Left lung (tissue), 10 donors: ENCODE results near the gene MYH3. TPM values are rescaled to one million over a fixed set of nuclear protein-coding genes. Genes with fewer than 3 reads are reported as not detected.

Experiments used
- ATAC-seq: fragments of 200-7000 bp; cut with Tn5 transposase; one replicate; pipeline ENCODE4 v1.9.1; 2020; ENCODE audit warnings: moderate library complexity
- DNase-seq, 4 donors: peaks; one replicate each; pipeline ENCODE4 v3.0.0-alpha.2; 2013 to 2020
- H3K27ac ChIP-seq, 2 donors: fragments of 200-600 bp; sonication (generic) in 1 of 2; one replicate each; pipeline versions ENCODE4 v1.5.0 to v1.8.0; 2020 to 2021
- H3K27me3 ChIP-seq, 2 donors: fragments of 200-600 bp; sonication (generic) in 1 of 2; one replicate each; pipeline versions ENCODE4 v1.5.0 to v1.8.0; 2020 to 2021
- H3K36me3 ChIP-seq, 2 donors: fragments of 200-600 bp; sonication (generic) in 1 of 2; one replicate each; pipeline versions ENCODE4 v1.5.0 to v1.8.0; 2020 to 2021
- H3K4me1 ChIP-seq, 2 donors: fragments of 200-600 bp; one replicate each; pipeline ENCODE4 v1.8.0; 2021
- H3K4me3 ChIP-seq, 2 donors: fragments of 200-600 bp; sonication (generic) in 1 of 2; one replicate each; pipeline versions ENCODE4 v1.5.0 to v1.8.0; 2020 to 2021; ENCODE audit warnings: mild to moderate bottlenecking in 1 of 2
- H3K9me3 ChIP-seq, 2 donors: fragments of 200-600 bp; sonication (generic) in 1 of 2; one replicate each; pipeline versions ENCODE4 v1.5.0 to v1.8.0; 2020 to 2021
- intact Hi-C, 2 donors: fragments of 100-400 bp; cut with DNase I; formaldehyde crosslinking; loops; one replicate each; pipeline versions ENCODE4 v1.11.2 to v1.14.2; 2022
- polyA plus RNA-seq, 6 donors: library from polyadenylated mRNA; unstranded; fragments of 120-200 nt; gene quantifications; one replicate each; pipeline ENCODE4 v1.2.1, GENCODE V29; 2013; ENCODE audit not compliant: insufficient read length in 6 of 6
- total RNA-seq, 2 donors: library from RNA; stranded (reverse); fragmentation: NEBNext Ultra II Directional; extraction: Animal tissue kit (Norgen Biotek cat#: 25700); gene quantifications; one replicate each; pipeline ENCODE4 v1.2.1, GENCODE V29; 2021
- TF ChIP-seq, protein P1 (sequence below), 2 donors: fragments of 200-600 bp; sonication (generic) in 1 of 2; IDR thresholded peaks; one replicate each; pipeline versions ENCODE4 v1.5.0 to v1.8.0; 2021; ENCODE audit warnings: antibody characterized with exemption in 2 of 2
- donor health status: DM: no; HTN: yes; CAD: no.
- donor health status: DM: no; HTN: no; CAD: no.

The MYH3 gene
- total and polyA plus RNA-seq, 8 donors: 1.5 to 7.1 (median 4.1) TPM

DNA sequence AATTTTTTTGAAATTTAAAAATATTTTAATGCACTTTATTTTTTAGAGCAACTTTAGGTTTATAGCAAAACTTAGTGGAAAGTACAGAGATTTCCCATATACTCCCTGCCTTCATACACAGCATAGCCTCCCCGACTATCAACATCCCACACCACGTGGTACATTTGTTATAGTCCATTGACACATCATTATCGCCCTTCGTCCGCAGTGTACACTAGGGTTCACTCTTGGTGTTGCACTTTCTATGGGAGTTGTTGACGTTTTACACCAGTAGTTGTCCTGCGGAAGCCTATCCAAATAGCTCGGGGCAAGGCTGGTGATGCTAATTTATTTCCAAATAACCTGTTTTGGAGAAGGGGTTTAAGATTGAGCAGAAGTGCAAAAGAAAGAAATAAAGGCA, 52.6 kb downstream of the MYH3 start:
- peaks cover 0 to 11% of the 10 kb centered on the region in 2 donors for H3K27me3 ChIP-seq
- DNase-seq (no peak), ATAC-seq (no peak)
- intact Hi-C loops: no loop called here
- H3K36me3 ChIP-seq: no peaks in the 10 kb centered on the region
- TF ChIP-seq, protein P1, sequence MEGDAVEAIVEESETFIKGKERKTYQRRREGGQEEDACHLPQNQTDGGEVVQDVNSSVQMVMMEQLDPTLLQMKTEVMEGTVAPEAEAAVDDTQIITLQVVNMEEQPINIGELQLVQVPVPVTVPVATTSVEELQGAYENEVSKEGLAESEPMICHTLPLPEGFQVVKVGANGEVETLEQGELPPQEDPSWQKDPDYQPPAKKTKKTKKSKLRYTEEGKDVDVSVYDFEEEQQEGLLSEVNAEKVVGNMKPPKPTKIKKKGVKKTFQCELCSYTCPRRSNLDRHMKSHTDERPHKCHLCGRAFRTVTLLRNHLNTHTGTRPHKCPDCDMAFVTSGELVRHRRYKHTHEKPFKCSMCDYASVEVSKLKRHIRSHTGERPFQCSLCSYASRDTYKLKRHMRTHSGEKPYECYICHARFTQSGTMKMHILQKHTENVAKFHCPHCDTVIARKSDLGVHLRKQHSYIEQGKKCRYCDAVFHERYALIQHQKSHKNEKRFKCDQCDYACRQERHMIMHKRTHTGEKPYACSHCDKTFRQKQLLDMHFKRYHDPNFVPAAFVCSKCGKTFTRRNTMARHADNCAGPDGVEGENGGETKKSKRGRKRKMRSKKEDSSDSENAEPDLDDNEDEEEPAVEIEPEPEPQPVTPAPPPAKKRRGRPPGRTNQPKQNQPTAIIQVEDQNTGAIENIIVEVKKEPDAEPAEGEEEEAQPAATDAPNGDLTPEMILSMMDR (IDR thresholded peaks at IDR 0.05): no peak
- no peak overlapping the region for H3K4me3 ChIP-seq
- no peaks in the 10 kb centered on the region for H3K9me3 ChIP-seq
- H3K27ac ChIP-seq: no peak overlapping the region
- no peaks in the 10 kb centered on the region for H3K4me1 ChIP-seq

DNA sequence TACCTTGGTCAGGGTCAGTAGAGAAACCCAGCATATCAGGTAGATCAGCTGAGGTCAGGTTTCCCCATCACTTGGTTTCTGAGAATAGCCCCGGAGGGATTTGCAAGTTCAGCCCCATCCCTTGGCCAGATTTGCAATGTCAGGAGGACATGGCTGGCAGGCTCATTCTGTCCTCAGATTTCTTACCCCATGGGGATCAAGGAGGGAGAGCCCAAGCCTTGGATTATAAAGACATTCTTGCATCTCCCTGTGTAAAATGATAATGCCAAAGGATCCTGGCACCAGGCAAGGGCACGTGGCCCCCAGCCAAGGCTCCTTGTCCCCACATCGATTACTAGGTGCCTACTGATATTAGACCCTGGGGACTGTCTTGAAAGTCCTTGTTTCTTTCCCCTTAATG, 53.2 kb downstream of the MYH3 start:
- DNase-seq (no peak), ATAC-seq (no peak)
- H3K4me1 ChIP-seq: no peaks in the 10 kb centered on the region
- H3K36me3 ChIP-seq: no peaks in the 10 kb centered on the region
- intact Hi-C loops: no loop called here
- H3K4me3 ChIP-seq: no peak overlapping the region
- no peak overlapping the region for H3K27ac ChIP-seq
- TF ChIP-seq, protein P1 (IDR thresholded peaks at IDR 0.05): no peak
- peaks cover 0 to 17% of the 10 kb centered on the region in 2 donors for H3K27me3 ChIP-seq
- no peaks in the 10 kb centered on the region for H3K9me3 ChIP-seq

DNA sequence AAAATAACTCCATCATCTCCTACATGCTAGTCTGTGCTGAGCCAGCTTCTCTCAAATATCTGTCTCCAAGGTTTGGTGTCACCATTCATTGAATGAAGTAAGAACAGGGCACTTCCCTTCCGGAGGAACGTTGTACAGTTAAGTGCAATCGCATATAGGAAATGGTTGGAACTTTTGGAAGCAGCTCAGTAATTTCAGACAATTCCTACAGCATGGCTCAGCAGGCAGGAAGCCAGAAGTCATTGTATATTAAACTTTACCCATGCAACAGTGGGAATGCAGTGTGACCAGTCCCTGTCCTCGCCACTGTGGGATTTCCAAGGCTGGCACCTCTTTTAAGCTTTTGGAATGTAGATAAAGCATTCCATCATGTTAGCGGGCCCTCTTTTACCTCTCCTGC, 56.5 kb downstream of the MYH3 start:
- H3K4me3 ChIP-seq: no peak overlapping the region
- no peak overlapping the region for H3K27ac ChIP-seq
- TF ChIP-seq, protein P1 (IDR thresholded peaks at IDR 0.05): no peak
- intact Hi-C loops: no loop called here
- H3K36me3 ChIP-seq: no peaks in the 10 kb centered on the region
- H3K4me1 ChIP-seq: no peaks in the 10 kb centered on the region
- peaks cover 0 to 27% of the 10 kb centered on the region in 2 donors for H3K27me3 ChIP-seq
- DNase-seq: peak in 2 of 4 donors; percentile 9 to 14
- no peak for ATAC-seq
- H3K9me3 ChIP-seq: no peaks in the 10 kb centered on the region

DNA sequence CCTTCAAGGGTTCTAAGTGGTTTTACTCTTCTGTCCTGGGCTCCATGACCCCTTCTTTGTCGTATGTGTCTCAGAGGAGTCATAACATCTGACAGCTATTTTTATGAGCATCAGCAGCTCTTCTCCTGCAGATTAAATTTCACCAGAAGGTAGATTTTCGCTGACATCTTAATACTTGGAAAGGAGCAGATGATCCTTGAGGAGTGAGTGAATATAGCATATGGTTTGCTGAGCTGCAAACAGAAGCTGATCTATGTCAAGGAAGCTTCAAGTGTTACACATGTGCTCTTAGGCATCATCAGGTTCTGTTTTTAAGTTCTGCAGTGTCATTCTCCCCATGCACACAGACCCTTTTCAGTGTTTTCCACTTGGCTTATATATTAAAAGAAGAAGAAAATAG, 58.5 kb downstream of the MYH3 start:
- ATAC-seq: no peak
- H3K4me3 ChIP-seq: no peak overlapping the region
- no peaks in the 10 kb centered on the region for H3K9me3 ChIP-seq

DNA sequence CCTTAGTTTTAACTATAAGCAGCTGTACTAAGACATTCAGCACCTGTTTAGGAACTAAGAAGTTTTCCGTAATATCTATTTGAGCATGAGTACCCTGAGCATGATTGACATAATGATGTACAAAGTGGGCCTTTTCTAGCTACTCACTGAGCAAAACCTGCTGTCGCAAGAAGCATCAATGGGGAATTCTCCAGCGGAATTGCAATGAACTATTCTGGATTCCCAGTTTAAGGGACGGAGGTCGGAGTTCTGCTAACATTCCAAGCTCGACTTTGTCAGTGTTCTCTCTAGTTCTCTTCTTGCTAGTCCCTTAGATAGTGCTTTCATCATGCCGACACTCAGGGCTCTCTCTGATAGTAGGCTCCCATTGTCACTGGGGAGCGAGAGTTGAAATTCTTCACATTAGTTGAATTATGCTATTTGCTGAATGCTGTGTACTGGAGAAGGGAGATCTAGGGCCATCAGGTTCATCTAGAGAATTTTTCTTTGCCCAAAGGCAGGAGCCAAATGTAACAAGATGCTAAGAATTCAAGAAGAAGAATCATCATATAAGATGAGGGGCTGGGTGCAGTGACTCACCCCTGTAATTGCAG, 67.5 kb downstream of the MYH3 start:
- Histone ChIP-seq H3K4me3 (no peak overlapping the region), H3K27ac (no peak overlapping the region), H3K27me3 (peaks cover 0 to 18% of the 10 kb centered on the region in 2 donors), H3K4me1 (no peaks in the 10 kb centered on the region), H3K36me3 (no peaks in the 10 kb centered on the region), H3K9me3 (no peaks in the 10 kb centered on the region)
- DNase-seq (no peak), ATAC-seq (no peak)
- TF ChIP-seq, protein P1 (IDR thresholded peaks at IDR 0.05): no peak
- intact Hi-C loops: no loop called here

More for the DNA sequence above, 58.5 kb downstream of the MYH3 start:
- Histone ChIP-seq H3K36me3 (no peaks in the 10 kb centered on the region), H3K27ac (no peak overlapping the region), H3K27me3 (peaks cover 0 to 32% of the 10 kb centered on the region in 2 donors), H3K4me1 (no peaks in the 10 kb centered on the region)
- intact Hi-C loops: no loop called here
- DNase-seq: no peak
- TF ChIP-seq, protein P1 (IDR thresholded peaks at IDR 0.05): no peak
